Thoracic aorta (tissue), 2 donors: ENCODE results near the gene FAM83G. TPM values are rescaled to one million over a fixed set of nuclear protein-coding genes. Genes with fewer than 3 reads are reported as not detected.
"Not testable (repeated sequence)": the region's sequence is repeated elsewhere in the genome, so short reads cannot be mapped to it uniquely, and the experiment has no call there.

Source experiments
- ATAC-seq: fragments of 150-250 bp; one replicate; pipeline ENCODE4 v1.8.0; 2017; ENCODE audit warnings: low read depth; ENCODE audit not compliant: insufficient number of reproducible peaks, low FRiP score
- DNase-seq: peaks from one replicate; pipeline ENCODE4 v3.0.0-alpha.2; 2020; ENCODE audit warnings: low spot score
- H3K27ac ChIP-seq, 2 donors: fragments of 200-600 bp; sonication (generic); 1 replicate in 1 of 2; 2 replicates in 1 of 2; pipeline ENCODE4 v1.5.1; 2016; ENCODE audit warnings: mild to moderate bottlenecking in 2 of 2, moderate library complexity in 2 of 2
- H3K27me3 ChIP-seq: fragments of 200-600 bp; sonication (generic); replicated peaks from 2 replicates; pipeline ENCODE4 v1.6.0; 2016; ENCODE audit warnings: mild to moderate bottlenecking; ENCODE audit not compliant: insufficient read depth
- H3K36me3 ChIP-seq: fragments of 200-600 bp; sonication (generic); one replicate; pipeline ENCODE4 v1.5.1; 2016
- H3K4me1 ChIP-seq, 2 donors: fragments of 200-600 bp; sonication (generic); 1 replicate in 1 of 2; 2 replicates in 1 of 2; pipeline versions ENCODE4 v1.5.1 to v1.6.0; 2016; ENCODE audit warnings: low read depth in 2 of 2, mild to moderate bottlenecking in 1 of 2; ENCODE audit not compliant: control insufficient read depth in 1 of 2
- H3K4me3 ChIP-seq: fragments of 200-600 bp; sonication (generic); 2 replicates; pipeline ENCODE4 v1.5.1; 2016; ENCODE audit warnings: mild to moderate bottlenecking
- H3K9me3 ChIP-seq: fragments of 200-600 bp; sonication (generic); 2 replicates; pipeline ENCODE4 v1.5.1; 2016
- total RNA-seq, 2 donors: library from RNA; depleted of rRNA; stranded (reverse); fragments of >200 nt; gene quantifications; one replicate each; pipeline versions ENCODE4 v1.1.0 to v1.2.3, GENCODE V29; 2016
- TF ChIP-seq, protein P1 (sequence below): fragments of 200-600 bp; sonication (generic); IDR thresholded peaks from one replicate; pipeline ENCODE4 v1.5.1; 2019; ENCODE audit warnings: antibody characterized with exemption

Gene FAM83G
- total RNA-seq, 2 donors from 2014 or later: 10.8 to 19.8 TPM

GRCh38 chr17:19024101-19025078 lies 19.8 kb upstream of the FAM83G start:
- Histone ChIP-seq H3K36me3 (no peaks in the 10 kb centered on the region), H3K27ac (no peak overlapping the region), H3K27me3 (no peaks in the 10 kb centered on the region), H3K9me3 (no peaks in the 10 kb centered on the region), H3K4me3 (no peak overlapping the region), H3K4me1 (no peaks in the 10 kb centered on the region)
- TF ChIP-seq, protein P1, sequence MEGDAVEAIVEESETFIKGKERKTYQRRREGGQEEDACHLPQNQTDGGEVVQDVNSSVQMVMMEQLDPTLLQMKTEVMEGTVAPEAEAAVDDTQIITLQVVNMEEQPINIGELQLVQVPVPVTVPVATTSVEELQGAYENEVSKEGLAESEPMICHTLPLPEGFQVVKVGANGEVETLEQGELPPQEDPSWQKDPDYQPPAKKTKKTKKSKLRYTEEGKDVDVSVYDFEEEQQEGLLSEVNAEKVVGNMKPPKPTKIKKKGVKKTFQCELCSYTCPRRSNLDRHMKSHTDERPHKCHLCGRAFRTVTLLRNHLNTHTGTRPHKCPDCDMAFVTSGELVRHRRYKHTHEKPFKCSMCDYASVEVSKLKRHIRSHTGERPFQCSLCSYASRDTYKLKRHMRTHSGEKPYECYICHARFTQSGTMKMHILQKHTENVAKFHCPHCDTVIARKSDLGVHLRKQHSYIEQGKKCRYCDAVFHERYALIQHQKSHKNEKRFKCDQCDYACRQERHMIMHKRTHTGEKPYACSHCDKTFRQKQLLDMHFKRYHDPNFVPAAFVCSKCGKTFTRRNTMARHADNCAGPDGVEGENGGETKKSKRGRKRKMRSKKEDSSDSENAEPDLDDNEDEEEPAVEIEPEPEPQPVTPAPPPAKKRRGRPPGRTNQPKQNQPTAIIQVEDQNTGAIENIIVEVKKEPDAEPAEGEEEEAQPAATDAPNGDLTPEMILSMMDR: no peak
- ATAC-seq (no peak), DNase-seq (no peak)

GRCh38 chr17:19023209-19023999 lies 18.8 kb upstream of the FAM83G start:
- Histone ChIP-seq H3K9me3 (no peaks in the 10 kb centered on the region), H3K36me3 (no peaks in the 10 kb centered on the region), H3K4me1 (no peaks in the 10 kb centered on the region), H3K27me3 (no peaks in the 10 kb centered on the region), H3K27ac (no peak overlapping the region), H3K4me3 (no peak overlapping the region)
- no peak for DNase-seq
- TF ChIP-seq, protein P1: no peak
- no peak for ATAC-seq

DNA sequence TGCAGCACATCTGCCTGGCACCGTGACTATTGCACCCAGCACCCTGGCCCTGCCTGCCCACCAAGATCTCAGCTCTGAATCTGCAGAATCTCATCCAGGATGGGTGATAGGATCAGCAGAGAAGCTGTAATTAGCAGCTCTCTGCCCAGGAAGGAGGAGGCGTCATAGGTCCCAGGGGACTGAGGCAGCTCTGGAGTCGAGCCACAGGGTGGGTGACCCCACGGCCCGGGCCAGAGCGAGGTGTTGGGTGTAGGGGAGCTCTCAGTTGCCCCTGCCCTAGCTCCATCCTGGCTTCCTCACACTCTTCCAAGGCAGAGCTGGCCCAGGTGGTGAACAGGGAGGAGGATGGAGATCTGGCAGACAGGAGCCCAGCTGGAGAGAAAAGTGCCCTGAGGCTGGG lies 18.2 kb upstream of the FAM83G start:
- ATAC-seq (no peak), DNase-seq (no peak)
- H3K4me3 ChIP-seq: no peak overlapping the region
- no peaks in the 10 kb centered on the region for H3K9me3 ChIP-seq
- no peak overlapping the region for H3K27ac ChIP-seq
- TF ChIP-seq, protein P1: no peak
- no peaks in the 10 kb centered on the region for H3K36me3 ChIP-seq
- H3K4me1 ChIP-seq: no peaks in the 10 kb centered on the region
- no peaks in the 10 kb centered on the region for H3K27me3 ChIP-seq

DNA sequence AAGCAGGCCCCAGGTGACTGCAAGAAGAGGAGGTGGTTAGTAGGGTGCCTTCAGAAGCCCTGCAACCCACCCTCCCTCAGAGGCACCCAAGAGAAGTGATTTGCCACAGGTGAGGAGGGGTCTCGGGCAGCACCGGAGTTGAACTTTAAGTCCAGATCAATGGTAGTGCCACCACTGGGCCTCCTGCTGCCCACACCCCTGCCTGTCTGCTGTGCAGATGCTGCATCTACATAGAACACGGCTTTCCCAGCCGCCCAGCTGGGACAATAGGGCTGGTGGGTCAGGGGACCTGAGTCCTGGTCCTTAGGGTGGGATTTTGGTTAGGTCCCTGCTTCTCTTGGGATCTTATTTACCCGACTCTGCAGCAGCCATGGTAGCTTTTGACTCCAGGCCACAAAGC lies 17.6 kb upstream of the FAM83G start:
- no peak overlapping the region for H3K27ac ChIP-seq
- DNase-seq (no peak), ATAC-seq (no peak)
- H3K4me1 ChIP-seq: no peaks in the 10 kb centered on the region
- H3K4me3 ChIP-seq: no peak overlapping the region
- no peaks in the 10 kb centered on the region for H3K36me3 ChIP-seq
- no peaks in the 10 kb centered on the region for H3K9me3 ChIP-seq
- no peaks in the 10 kb centered on the region for H3K27me3 ChIP-seq
- TF ChIP-seq, protein P1: no peak

- Histone ChIP-seq H3K36me3 (no peaks in the 10 kb centered on the region), H3K9me3 (no peaks in the 10 kb centered on the region), H3K4me3 (no peak overlapping the region), H3K4me1 (no peaks in the 10 kb centered on the region), H3K27ac (no peak overlapping the region), H3K27me3 (no peaks in the 10 kb centered on the region)
- TF ChIP-seq, protein P1: no peak
- ATAC-seq (no peak), DNase-seq (no peak)
Measured at GRCh38 chr17:19021622-19022083, 17.1 kb upstream of the FAM83G start.

DNA sequence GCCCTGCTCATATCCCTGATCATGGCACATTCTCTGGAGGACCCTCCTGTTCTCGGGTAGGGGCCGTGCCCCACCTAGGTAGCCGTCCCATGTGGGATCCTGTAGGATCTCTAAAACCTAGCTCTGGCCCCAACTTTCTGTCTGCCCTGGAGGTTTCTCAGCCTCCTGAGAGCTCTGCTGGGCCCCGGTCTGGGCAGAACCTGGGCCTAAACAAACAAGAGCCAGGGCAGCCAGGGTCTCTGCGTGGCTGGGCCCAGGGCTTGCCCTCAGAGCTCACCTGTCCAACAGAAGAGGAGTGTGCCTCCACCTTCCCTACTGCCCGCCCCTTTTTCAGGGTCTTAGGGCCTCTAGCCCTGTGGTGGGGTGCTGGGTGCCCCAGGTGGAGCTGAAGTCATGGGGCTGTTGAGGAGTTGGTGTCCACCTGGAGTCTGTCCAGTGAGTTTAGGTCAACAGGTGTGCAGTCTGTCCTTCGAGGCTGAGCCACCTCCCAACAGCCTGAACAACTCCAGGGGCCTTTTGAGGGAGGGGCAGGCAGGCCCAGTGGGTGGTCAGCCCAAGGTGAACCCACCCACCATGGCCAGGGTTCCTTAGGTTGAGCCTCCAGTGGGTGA lies 16.6 kb upstream of the FAM83G start:
- H3K27me3 ChIP-seq, ATAC-seq, H3K36me3 ChIP-seq, H3K4me1 ChIP-seq, H3K4me3 ChIP-seq, H3K27ac ChIP-seq, DNase-seq, H3K9me3 ChIP-seq: not testable (repeated sequence)
